Ascending aorta (tissue), 2 donors: Measurements from ENCODE around the gene SPDYE1. TPM values are rescaled to one million over a fixed set of nuclear protein-coding genes. Genes with fewer than 3 reads are reported as not detected.

Experiments used
- DNase-seq, 2 donors: peaks; one replicate each; pipeline ENCODE4 v3.0.0-alpha.2; 2019; ENCODE audit warnings: low spot score in 2 of 2
- H3K27ac ChIP-seq, 2 donors: fragments of 200-600 bp; sonication (generic); one replicate each; pipeline ENCODE4 v1.5.1; 2016 to 2017; ENCODE audit warnings: mild to moderate bottlenecking in 1 of 2
- H3K27me3 ChIP-seq: fragments of 200-600 bp; sonication (generic); one replicate; pipeline ENCODE4 v1.5.1; 2017
- H3K36me3 ChIP-seq, 2 donors: fragments of 200-600 bp; sonication (generic); one replicate each; pipeline ENCODE4 v1.5.1; 2016
- H3K4me1 ChIP-seq, 2 donors: fragments of 200-600 bp; sonication (generic); one replicate each; pipeline ENCODE4 v1.5.1; 2016 to 2017; ENCODE audit warnings: mild to moderate bottlenecking in 1 of 2
- H3K4me3 ChIP-seq, 2 donors: fragments of 200-600 bp; sonication (generic); one replicate each; pipeline ENCODE4 v1.5.1; 2016 to 2017; ENCODE audit warnings: mild to moderate bottlenecking in 1 of 2
- H3K9me3 ChIP-seq, 2 donors: fragments of 200-600 bp; sonication (generic); one replicate each; pipeline ENCODE4 v1.5.1; 2016
- CTCF ChIP-seq, 3 experiments: fragments of 200-600 bp in 2 of 3; fragments of 450-650 bp in 1 of 3; sonication (generic) in 2 of 3; IDR thresholded peaks; one replicate each; pipeline ENCODE4 v1.5.1; 2016 to 2019; ENCODE audit warnings: antibody characterized with exemption in 3 of 3, mild to moderate bottlenecking in 1 of 3, moderate library complexity in 1 of 3
- intact Hi-C: fragments of 100-400 bp; cut with DNase I; formaldehyde crosslinking; loops from one replicate; pipeline ENCODE4 v1.15.1; 2023
- total RNA-seq: library from RNA; depleted of rRNA; stranded (reverse); fragments of >200 nt; gene quantifications from one replicate; pipeline ENCODE4 v1.1.0, GENCODE V29; 2016

Gene SPDYE1
- total RNA-seq, 1 donor from 2014 or later, result not detected

DNA sequence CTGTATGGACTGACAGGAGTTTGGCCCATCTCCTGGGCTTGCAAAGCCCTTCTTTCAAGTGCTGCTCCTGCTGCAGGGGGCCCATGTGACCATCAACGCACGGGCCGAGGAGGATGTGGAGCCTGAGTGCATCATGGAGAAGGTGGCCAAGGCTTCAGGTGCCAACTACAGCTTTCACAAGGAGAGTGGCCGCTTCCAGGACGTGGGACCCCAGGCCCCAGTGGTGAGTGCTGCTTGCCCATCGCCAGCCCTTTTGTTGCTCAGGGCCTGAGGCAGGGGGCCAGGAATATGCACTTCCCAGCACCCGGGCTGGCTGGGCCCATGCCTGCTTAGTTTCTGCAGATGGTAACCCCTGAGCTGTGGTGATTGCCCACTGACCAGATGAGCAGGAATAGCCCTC lies 59.0 kb downstream of the SPDYE1 start:
- no peaks in the 10 kb centered on the region for H3K4me1 ChIP-seq
- H3K27ac ChIP-seq, result no peak overlapping the region
- no peak overlapping the region for H3K4me3 ChIP-seq
- H3K36me3 ChIP-seq, result peaks cover 78 to 98% of the 10 kb centered on the region in 2 donors
- no peaks in the 10 kb centered on the region for H3K9me3 ChIP-seq
- no peaks in the 10 kb centered on the region for H3K27me3 ChIP-seq
- DNase-seq, result peak in 1 of 2 donors; percentile 59
- intact Hi-C loops, result no loop called here
- no peak for TF ChIP-seq CTCF (IDR thresholded peaks at IDR 0.05)

DNA sequence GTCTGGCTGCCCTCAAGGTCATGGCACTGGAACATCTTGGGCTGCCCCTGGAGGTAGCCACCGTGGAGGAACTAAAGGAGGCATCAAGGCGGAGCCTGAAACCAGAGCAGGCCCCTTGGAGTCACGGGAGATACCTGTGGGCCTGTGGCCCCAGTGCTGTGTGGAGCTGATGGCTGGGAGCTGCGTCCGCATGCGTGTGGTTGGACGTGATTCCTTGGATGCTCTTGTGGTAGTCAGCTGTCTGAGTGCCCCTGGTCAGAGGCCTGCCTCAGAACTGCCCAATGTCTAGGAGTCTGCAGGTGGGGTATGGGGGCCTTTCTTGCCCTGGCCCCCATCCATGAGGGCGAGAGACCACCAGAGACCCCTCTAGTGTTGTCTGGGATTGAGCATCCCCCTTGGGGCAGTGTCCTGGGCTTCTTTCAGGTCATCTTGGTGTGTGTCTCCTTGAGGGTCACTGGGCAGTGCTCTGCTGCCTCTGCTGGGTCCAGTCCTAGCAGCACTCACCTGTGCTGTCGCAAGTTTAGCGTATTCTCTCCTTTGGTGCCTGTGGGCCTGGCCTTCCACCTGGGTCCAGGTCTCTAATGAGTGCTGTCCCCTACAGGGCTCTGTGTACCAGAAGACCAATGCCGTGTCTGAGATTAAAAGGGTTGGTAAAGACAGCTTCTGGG lies 59.6 kb downstream of the SPDYE1 start:
- H3K36me3 ChIP-seq, result peaks cover 74 to 98% of the 10 kb centered on the region in 2 donors
- peak in 1 of 2 donors; percentile 56 for DNase-seq
- intact Hi-C loops, result no loop called here

DNA sequence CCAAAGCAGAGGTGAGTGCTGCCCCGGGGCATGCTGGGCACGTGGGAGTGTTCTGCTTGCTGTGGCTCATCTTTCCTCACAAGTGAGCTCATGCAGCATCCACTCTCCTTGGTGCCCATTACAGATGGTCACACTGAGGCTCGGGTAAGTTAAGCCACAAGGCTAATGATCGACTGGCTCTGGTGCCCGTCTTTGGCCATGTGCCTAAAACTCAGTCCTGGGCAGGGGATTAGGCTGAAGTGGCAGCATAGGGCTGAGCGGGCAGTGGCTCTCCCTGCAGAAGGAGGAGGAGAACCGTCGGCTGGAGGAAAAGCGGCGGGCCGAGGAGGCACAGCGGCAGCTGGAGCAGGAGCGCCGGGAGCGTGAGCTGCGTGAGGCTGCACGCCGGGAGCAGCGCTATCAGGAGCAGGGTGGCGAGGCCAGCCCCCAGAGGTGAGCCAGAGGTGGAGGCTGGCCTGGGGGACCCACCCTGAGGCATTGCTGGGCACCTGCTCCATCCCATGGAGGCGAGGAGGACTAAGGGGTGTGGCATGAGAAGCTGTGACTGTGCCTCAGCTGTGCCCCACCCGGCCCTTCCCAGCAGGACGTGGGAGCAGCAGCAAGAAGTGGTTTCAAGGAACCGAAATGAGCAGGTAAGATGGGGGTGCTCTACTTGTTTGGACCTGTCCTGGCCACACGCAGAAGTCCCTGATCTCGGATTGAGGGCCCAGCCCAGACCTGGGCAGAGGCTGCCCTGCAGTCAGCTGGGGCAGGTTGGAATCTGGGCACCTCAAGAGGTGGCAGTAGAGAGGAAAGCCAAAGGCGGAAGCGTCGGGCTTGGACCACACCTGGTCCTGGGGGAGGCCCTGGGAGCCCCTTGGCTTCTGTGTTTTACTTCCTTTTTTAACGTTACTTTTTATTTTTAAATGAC lies 60.4 kb downstream of the SPDYE1 start:
- Histone ChIP-seq H3K36me3 (peaks cover 70 to 90% of the 10 kb centered on the region in 2 donors), H3K27ac (no peak overlapping the region), H3K4me1 (no peaks in the 10 kb centered on the region), H3K27me3 (no peaks in the 10 kb centered on the region), H3K9me3 (no peaks in the 10 kb centered on the region), H3K4me3 (no peak overlapping the region)
- no peak for TF ChIP-seq CTCF (IDR thresholded peaks at IDR 0.05)
- peak in 1 of 2 donors; percentile 58 for DNase-seq
- intact Hi-C loops, result no loop called here

More for the DNA sequence above, 59.6 kb downstream of the SPDYE1 start:
- no peaks in the 10 kb centered on the region for H3K4me1 ChIP-seq
- TF ChIP-seq CTCF (IDR thresholded peaks at IDR 0.05), result no peak
- H3K27ac ChIP-seq, result no peak overlapping the region
- H3K4me3 ChIP-seq, result no peak overlapping the region
- H3K9me3 ChIP-seq, result no peaks in the 10 kb centered on the region
- H3K27me3 ChIP-seq, result no peaks in the 10 kb centered on the region

GRCh38 chr7:44058759-44059218 lies 61.1 kb downstream of the SPDYE1 start:
- Histone ChIP-seq H3K27ac (no peak overlapping the region), H3K27me3 (no peaks in the 10 kb centered on the region), H3K36me3 (peaks cover 69 to 83% of the 10 kb centered on the region in 2 donors), H3K9me3 (no peaks in the 10 kb centered on the region), H3K4me3 (no peak overlapping the region), H3K4me1 (no peaks in the 10 kb centered on the region)
- intact Hi-C loops, result no loop called here
- DNase-seq, result peak in 1 of 2 donors; percentile 31
- TF ChIP-seq CTCF (IDR thresholded peaks at IDR 0.05), result no peak

- Histone ChIP-seq H3K36me3 (peaks cover 62 to 78% of the 10 kb centered on the region in 2 donors), H3K27me3 (no peaks in the 10 kb centered on the region), H3K4me1 (peaks cover 0 to 1% of the 10 kb centered on the region in 2 donors), H3K4me3 (no peak overlapping the region), H3K9me3 (no peaks in the 10 kb centered on the region), H3K27ac (no peak overlapping the region)
- no peak for TF ChIP-seq CTCF (IDR thresholded peaks at IDR 0.05)
- intact Hi-C loops, result no loop called here
- peak in 1 of 2 donors; percentile 67 for DNase-seq
Observed at GRCh38 chr7:44059219-44060090, 61.8 kb downstream of the SPDYE1 start.
